ENCODE data around the gene IL1RAP.
A peak's percentile ranks its signal among the peaks of the same experiment; 100 is the strongest.

The IL1RAP gene

GRCh38 chr3:190616637-190617036 is 102.8 kb downstream of the IL1RAP start:
- DNase-seq, result peak in 1 of 2 donors; percentile 4

DNA sequence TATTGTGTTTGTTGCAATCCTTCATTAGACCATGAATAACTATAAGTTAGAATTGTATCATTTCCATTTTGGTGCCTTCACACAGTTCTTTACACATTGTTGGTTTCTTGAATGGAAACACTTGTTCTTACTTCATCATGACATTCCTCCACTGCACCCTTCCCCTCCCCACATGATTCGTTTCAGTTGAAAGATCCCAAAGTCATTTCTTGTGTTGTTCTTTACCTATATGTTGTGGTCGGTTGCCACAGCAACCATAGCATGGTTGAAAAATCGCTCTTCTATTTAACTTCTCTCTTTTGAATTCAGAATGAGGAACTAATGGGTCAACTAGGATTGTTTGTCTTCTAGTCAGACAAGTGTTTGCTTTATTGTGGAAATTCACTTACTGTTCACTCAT is 103.3 kb downstream of the IL1RAP start:
- DNase-seq, result peak; percentile 35 to 41

- no peak for DNase-seq
Measured at GRCh38 chr3:190618330-190619030, 104.6 kb downstream of the IL1RAP start.

DNA sequence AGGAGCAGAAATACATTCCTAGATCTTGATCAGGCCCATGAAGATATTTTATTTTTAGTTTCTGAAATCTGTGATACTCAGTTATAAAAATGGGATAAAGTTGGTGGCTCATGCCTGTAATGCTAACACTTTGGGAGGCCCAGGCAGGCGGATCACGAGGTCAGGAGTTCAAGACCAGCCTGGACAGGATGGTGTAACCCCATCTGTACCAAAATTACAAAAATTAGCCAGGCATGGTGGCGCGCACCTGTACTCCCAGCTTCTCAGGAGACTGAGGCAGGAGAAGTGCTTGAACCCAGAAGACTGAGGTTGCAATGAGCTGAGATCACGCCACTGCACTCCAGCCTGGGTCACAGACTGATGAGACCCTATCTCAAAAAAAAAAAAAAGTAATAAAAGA is 105.5 kb downstream of the IL1RAP start:
- DNase-seq, result no peak

- DNase-seq, result no peak
Measured at GRCh38 chr3:190619761-190620160, 105.9 kb downstream of the IL1RAP start.

DNA sequence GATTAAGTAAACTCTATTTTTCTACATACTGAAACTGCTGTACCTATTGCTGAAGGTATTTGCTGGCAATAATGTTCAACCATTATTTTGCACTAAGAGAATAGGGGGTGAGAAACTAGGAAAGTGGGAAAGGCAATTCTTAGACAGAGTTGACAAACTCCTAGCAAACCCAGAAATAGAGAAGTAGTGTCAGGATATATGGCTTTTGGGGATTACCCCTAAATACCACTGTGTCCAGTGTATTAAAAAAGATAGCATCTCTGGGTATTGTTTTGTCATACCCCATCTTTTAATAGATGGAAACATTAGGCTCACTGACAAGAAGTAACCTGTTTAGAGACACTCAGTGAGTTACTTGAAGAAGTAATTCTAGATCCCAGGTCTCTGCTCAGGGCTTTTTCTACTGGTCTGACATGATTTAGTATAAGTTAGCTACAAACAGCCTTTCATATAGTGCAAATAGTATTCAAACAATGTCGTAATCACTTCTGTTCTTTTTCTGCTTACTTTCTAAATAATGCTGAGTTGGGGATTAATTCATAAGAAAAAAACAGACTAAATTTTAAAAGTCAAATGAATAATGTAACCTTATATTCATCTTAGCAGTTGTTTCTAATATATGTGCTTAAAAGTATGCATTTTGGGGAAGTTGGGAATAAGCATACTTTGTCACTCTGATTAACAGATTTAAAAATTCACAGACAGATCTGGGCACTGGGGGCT is 107.2 kb downstream of the IL1RAP start:
- no peak for DNase-seq

- DNase-seq, result no peak
Measured at GRCh38 chr3:190621927-190622326, 108.0 kb downstream of the IL1RAP start.

GRCh38 chr3:190624282-190624681 is 110.4 kb downstream of the IL1RAP start:
- no peak for DNase-seq

- DNase-seq, result no peak
Measured at GRCh38 chr3:190626951-190627620, 113.2 kb downstream of the IL1RAP start.

DNA sequence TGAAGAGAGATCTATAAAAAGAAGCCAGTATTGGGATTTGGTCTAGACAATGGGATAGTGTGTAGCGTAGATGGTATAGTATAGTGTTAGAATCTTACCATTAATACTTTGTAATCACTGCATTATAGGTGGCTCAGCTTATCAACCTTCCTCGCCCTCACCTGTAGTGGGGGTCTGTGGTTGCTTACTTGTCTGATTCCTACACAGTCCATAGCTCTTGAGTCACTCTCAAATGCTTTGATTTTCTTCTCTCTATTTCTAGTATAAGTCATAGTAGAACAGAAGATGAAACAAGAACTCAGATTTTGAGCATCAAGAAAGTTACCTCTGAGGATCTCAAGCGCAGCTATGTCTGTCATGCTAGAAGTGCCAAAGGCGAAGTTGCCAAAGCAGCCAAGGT is 115.2 kb downstream of the IL1RAP start:
- no peak for DNase-seq

DNA sequence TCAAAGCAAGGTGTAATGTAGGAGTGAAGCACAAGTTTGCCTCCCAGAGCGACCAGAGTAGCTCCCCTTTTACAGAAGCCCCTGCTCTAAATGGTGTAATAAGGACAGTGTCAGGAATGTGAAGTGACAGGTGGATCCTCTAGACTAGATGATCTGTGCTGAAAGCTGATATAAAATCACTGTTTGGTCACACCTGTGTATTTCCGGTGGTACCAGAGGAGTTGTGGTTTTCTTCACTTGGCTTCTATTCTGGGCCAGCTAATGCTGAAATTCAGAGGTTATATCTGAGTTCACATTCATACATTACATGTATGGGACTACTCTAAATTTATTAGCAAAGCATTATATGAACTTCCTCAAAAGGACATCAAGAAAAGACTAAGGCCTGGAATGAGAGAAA is 117.4 kb downstream of the IL1RAP start:
- no peak for DNase-seq

- no peak for DNase-seq
Measured at GRCh38 chr3:190641564-190641963, 127.7 kb downstream of the IL1RAP start.

- no peak for DNase-seq
Measured at GRCh38 chr3:190642016-190642415, 128.1 kb downstream of the IL1RAP start.

DNA sequence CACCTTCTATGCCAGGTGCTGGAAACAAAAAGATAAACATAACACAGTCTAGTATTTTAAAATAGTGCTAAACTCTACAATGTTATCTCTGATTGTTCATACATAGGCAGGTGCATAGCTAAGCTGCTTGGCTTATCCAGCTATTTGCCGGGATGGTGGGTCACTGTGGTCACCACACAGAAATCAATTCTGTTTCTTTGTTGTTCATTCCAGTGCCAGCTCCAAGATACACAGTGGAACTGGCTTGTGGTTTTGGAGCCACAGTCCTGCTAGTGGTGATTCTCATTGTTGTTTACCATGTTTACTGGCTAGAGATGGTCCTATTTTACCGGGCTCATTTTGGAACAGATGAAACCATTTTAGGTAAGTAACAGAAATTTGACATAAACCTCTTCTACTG is 130.2 kb downstream of the IL1RAP start:
- DNase-seq, result no peak

- DNase-seq, result no peak
Measured at GRCh38 chr3:190644766-190645165, 130.9 kb downstream of the IL1RAP start.

DNA sequence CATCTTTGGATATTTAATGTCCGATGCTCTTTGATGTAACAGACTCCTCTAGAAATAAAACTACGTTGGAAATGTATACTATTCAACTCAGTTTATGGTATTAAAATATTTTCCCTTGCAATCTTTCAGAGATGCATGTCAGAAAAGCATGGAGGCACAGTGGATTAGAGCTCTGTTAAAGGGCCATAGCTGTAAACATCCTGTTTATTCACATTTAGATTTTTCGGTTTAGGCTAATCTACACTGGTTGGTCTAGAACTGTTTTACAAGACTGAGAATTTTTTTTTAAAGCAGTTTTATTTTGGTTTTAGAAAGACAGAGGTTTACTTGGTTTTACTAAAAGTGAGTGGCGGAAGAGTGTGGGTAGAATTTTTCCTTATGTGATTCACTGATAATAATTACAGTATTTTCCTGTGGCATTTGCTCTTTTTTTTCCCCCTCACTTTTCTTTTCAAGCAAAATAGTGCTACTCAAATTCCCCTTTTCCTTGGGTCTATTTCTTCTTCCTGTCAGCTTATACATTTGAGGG is 132.1 kb downstream of the IL1RAP start:
- DNase-seq, result no peak

DNA sequence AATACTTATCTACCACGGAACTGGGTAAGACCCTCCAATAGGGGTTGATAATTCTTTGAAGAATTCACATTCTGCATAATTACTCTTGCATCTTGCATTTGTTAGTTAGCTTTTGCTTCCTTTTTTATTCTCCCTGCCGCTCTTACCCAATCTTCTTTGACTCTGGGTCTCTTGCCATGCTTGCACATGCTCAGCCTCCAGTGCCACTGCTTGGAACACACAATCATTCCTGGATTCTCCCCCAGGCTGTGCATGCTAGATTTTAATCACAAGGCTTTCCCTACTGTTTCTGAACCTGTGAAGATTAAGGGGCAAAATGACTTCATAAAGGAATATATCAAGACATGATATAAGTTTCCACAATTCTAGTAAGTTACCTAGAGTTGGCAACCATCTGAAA is 133.1 kb downstream of the IL1RAP start:
- no peak for DNase-seq

GRCh38 chr3:190655933-190656332 is 142.0 kb downstream of the IL1RAP start:
- DNase-seq, result no peak

- no peak for DNase-seq
Measured at GRCh38 chr3:190658106-190658505, 144.2 kb downstream of the IL1RAP start.

DNA sequence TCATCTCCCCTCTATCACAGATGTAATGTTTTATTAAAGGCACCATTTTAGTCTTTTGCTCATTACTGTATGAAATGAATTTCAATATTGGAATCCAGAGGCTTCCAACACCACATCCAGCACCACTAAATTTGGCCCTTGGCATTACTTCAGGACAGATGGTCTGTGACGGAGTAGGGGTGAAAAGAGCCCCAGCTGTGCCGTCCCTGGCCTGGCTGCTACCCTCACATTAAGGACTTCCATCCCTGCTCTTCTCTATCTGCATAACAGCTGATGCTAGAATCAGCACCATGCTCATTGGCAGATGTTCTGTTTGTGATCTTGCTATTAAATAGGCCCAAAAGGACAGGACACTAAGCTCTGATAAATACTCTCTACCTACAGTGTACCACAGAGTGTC is 152.9 kb downstream of the IL1RAP start:
- DNase-seq, result no peak

DNA sequence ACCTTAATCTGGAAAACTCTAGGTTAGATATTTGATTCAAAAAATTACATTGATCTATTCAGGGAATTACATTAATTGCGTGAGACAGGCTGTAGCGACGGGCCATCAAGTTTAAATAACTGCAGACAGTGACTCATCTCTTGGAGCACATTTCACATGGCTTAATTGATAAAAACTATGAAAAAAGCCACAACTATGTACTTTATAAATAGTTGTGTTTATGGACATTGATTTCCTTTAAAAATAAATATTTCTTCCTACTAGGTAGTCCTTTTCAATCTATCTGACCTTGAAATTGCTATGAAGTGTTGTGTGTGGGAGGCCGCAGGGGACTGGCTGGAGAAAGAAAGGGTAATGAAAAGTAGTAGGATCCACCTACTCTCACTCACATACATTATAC is 157.8 kb downstream of the IL1RAP start:
- DNase-seq, result no peak

- DNase-seq, result no peak
Measured at GRCh38 chr3:190673148-190673547, 159.3 kb downstream of the IL1RAP start.

GRCh38 chr3:190676481-190676880 is 162.6 kb downstream of the IL1RAP start:
- DNase-seq, result no peak

- DNase-seq, result no peak
Measured at GRCh38 chr3:190677001-190677400, 163.1 kb downstream of the IL1RAP start.
